ENCODE results near the gene ITPK1.

Gene ITPK1

DNA sequence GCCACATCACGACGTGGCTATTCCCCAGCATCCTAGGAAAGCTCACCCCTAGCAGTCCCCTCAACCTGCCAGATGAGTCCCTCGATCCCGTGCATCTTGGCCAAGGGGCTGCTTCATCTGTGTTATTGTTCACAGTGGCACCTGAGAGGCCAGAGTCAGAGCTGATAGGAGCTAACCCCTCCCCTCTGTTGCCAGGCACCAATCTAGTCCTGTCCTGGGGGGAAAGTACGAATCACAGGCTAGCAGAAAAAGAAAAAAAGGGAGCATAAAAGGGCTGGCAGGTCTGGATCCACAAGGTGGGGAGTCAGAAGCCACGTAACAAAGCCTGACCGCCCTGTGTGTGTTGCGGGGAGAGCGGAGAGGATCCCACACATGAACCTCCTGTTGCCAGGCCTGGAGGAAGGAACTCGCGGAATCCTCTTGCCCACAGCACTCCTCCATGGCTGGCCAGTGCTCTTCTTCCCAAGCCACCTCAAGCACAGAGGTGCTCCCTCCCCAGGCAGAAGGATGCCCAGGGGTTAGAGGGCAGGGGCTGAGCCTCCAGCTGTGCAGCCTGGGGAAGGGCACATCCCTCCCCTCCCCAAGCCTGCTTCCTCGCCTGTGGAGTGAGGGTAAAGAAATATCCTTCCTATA, 91.8 kb downstream of the ITPK1 start:
- no peak overlapping the region for H3K27ac ChIP-seq (ENCODE audit: extremely low read depth, low read depth, low read length)
- no peak for TF ChIP-seq HOXA7 (CRISPR knock-in tag; IDR thresholded peaks at IDR 0.05; ENCODE audit: borderline replicate concordance)
- no peak for TF ChIP-seq KLF1 (tag by site-specific recombination; IDR thresholded peaks at IDR 0.05)
- no peak for TF ChIP-seq MEIS1 (CRISPR knock-in tag; IDR thresholded peaks at IDR 0.05; ENCODE audit: borderline replicate concordance)
- TF ChIP-seq GFI1B (tag by site-specific recombination; IDR thresholded peaks at IDR 0.05): no peak
- TF ChIP-seq KLF10 (tag by site-specific recombination; IDR thresholded peaks at IDR 0.05): no peak
- TF ChIP-seq ZNF132 (tag by site-specific recombination; IDR thresholded peaks at IDR 0.05; ENCODE audit: borderline replicate concordance): no peak
- TF ChIP-seq, protein P1, sequence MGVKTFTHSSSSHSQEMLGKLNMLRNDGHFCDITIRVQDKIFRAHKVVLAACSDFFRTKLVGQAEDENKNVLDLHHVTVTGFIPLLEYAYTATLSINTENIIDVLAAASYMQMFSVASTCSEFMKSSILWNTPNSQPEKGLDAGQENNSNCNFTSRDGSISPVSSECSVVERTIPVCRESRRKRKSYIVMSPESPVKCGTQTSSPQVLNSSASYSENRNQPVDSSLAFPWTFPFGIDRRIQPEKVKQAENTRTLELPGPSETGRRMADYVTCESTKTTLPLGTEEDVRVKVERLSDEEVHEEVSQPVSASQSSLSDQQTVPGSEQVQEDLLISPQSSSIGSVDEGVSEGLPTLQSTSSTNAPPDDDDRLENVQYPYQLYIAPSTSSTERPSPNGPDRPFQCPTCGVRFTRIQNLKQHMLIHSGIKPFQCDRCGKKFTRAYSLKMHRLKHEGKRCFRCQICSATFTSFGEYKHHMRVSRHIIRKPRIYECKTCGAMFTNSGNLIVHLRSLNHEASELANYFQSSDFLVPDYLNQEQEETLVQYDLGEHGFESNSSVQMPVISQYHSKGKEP (tag by site-specific recombination; IDR thresholded peaks at IDR 0.05): no peak
- TF ChIP-seq ZNF707 (tag by site-specific recombination; IDR thresholded peaks at IDR 0.05): no peak
- TF ChIP-seq, protein P2, sequence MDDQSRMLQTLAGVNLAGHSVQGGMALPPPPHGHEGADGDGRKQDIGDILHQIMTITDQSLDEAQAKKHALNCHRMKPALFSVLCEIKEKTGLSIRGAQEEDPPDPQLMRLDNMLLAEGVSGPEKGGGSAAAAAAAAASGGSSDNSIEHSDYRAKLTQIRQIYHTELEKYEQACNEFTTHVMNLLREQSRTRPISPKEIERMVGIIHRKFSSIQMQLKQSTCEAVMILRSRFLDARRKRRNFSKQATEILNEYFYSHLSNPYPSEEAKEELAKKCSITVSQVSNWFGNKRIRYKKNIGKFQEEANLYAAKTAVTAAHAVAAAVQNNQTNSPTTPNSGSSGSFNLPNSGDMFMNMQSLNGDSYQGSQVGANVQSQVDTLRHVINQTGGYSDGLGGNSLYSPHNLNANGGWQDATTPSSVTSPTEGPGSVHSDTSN (CRISPR knock-in tag; IDR thresholded peaks at IDR 0.05): no peak
- TF ChIP-seq ZNF133 (tag by site-specific recombination; IDR thresholded peaks at IDR 0.05): no peak
- no peak for TF ChIP-seq ZNF747 (tag by site-specific recombination; IDR thresholded peaks at IDR 0.05)
- TF ChIP-seq, protein P3, sequence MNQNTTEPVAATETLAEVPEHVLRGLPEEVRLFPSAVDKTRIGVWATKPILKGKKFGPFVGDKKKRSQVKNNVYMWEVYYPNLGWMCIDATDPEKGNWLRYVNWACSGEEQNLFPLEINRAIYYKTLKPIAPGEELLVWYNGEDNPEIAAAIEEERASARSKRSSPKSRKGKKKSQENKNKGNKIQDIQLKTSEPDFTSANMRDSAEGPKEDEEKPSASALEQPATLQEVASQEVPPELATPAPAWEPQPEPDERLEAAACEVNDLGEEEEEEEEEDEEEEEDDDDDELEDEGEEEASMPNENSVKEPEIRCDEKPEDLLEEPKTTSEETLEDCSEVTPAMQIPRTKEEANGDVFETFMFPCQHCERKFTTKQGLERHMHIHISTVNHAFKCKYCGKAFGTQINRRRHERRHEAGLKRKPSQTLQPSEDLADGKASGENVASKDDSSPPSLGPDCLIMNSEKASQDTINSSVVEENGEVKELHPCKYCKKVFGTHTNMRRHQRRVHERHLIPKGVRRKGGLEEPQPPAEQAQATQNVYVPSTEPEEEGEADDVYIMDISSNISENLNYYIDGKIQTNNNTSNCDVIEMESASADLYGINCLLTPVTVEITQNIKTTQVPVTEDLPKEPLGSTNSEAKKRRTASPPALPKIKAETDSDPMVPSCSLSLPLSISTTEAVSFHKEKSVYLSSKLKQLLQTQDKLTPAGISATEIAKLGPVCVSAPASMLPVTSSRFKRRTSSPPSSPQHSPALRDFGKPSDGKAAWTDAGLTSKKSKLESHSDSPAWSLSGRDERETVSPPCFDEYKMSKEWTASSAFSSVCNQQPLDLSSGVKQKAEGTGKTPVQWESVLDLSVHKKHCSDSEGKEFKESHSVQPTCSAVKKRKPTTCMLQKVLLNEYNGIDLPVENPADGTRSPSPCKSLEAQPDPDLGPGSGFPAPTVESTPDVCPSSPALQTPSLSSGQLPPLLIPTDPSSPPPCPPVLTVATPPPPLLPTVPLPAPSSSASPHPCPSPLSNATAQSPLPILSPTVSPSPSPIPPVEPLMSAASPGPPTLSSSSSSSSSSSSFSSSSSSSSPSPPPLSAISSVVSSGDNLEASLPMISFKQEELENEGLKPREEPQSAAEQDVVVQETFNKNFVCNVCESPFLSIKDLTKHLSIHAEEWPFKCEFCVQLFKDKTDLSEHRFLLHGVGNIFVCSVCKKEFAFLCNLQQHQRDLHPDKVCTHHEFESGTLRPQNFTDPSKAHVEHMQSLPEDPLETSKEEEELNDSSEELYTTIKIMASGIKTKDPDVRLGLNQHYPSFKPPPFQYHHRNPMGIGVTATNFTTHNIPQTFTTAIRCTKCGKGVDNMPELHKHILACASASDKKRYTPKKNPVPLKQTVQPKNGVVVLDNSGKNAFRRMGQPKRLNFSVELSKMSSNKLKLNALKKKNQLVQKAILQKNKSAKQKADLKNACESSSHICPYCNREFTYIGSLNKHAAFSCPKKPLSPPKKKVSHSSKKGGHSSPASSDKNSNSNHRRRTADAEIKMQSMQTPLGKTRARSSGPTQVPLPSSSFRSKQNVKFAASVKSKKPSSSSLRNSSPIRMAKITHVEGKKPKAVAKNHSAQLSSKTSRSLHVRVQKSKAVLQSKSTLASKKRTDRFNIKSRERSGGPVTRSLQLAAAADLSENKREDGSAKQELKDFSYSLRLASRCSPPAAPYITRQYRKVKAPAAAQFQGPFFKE (tag by site-specific recombination; IDR thresholded peaks at IDR 0.05; ENCODE audit: borderline replicate concordance): no peak
- TF ChIP-seq, protein P4, sequence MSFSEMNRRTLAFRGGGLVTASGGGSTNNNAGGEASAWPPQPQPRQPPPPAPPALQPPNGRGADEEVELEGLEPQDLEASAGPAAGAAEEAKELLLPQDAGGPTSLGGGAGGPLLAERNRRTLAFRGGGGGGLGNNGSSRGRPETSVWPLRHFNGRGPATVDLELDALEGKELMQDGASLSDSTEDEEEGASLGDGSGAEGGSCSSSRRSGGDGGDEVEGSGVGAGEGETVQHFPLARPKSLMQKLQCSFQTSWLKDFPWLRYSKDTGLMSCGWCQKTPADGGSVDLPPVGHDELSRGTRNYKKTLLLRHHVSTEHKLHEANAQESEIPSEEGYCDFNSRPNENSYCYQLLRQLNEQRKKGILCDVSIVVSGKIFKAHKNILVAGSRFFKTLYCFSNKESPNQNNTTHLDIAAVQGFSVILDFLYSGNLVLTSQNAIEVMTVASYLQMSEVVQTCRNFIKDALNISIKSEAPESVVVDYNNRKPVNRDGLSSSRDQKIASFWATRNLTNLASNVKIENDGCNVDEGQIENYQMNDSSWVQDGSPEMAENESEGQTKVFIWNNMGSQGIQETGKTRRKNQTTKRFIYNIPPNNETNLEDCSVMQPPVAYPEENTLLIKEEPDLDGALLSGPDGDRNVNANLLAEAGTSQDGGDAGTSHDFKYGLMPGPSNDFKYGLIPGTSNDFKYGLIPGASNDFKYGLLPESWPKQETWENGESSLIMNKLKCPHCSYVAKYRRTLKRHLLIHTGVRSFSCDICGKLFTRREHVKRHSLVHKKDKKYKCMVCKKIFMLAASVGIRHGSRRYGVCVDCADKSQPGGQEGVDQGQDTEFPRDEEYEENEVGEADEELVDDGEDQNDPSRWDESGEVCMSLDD (tag by site-specific recombination; IDR thresholded peaks at IDR 0.05): no peak
- TF ChIP-seq ZNF776 (tag by site-specific recombination; IDR thresholded peaks at IDR 0.05; ENCODE audit: borderline replicate concordance): no peak
- no peaks in the 10 kb centered on the region for H3K9me3 ChIP-seq (ENCODE audit: control insufficient read depth, insufficient read depth, low read depth, low read length)
- no peaks in the 10 kb centered on the region for H3K36me3 ChIP-seq (ENCODE audit: control insufficient read depth in 2 of 2, insufficient read depth in 1 of 2, low read length in 2 of 2)
- ChIA-PET POLR2A (no interaction called here), CTCF (interaction anchor here (0.5 to 1.2 kb wide), 2 partner anchors 11 to 17 kb away, joined by 3 read pairs; no protein-coding TSS in a partner anchor)
- H3K4me1 ChIP-seq (ENCODE audit: control insufficient read depth, insufficient read depth, low read length): no peaks in the 10 kb centered on the region
- H3K4me3 ChIP-seq (ENCODE audit: low read depth, low read length): no peak overlapping the region
